ENCODE results near the gene TENM4. TPM values are rescaled to one million over a fixed set of nuclear protein-coding genes. Genes with fewer than 3 reads are reported as not detected.

TENM4 gene
- total and polyA plus RNA-seq, 2 of the 13 experiments (the other 11 are each of a cell fraction or from before 2014, with no cell fraction given): not detected

GRCh38 chr11:78652843-78653239 lies 788.0 kb downstream of the TENM4 start:
- H2AFZ ChIP-seq (ENCODE audit: low read length): no peak overlapping the region
- 3% methylated on average over 3 of the region's 5 CpGs for WGBS (ENCODE audit: low lambda C conversion rate)
- no peak for ATAC-seq
- no peaks in the 10 kb centered on the region for H3K79me2 ChIP-seq (ENCODE audit: insufficient read depth, low read length)
- ChIA-PET CTCF (ENCODE audit: low intra/inter-chr PET ratio, low total read pairs) (no interaction called here), POLR2A (no interaction called here)
- intact Hi-C loops (cut with micrococcal nuclease; ENCODE audit: unreplicated experiment) (no loop called here), in situ Hi-C loops (cut with HindIII; ENCODE audit: extremely low pct_ligation_motif_present, low pct_unique_long_range_greater_than_20kb) (no loop called here)
- BruUV-seq (replicated peaks): no TSS peak
- TF ChIP-seq NONO (IDR thresholded peaks at IDR 0.05): no peak
- TF ChIP-seq NONO (CRISPR knock-in tag; conservative IDR thresholded peaks at IDR 0.05): no peak
- no peak for TF ChIP-seq ZNF580 (CRISPR knock-in tag; IDR thresholded peaks at IDR 0.05; ENCODE audit: borderline replicate concordance, low read depth)
- TF ChIP-seq SMC3 (IDR thresholded peaks at IDR 0.05; ENCODE audit: low read length): no peak
- no peak for TF ChIP-seq SP140L (CRISPR knock-in tag; IDR thresholded peaks at IDR 0.05; ENCODE audit: borderline replicate concordance)
- TF ChIP-seq PHF21A (CRISPR knock-in tag; IDR thresholded peaks at IDR 0.05): no peak
- no peak for TF ChIP-seq ZNF761 (CRISPR knock-in tag; conservative IDR thresholded peaks at IDR 0.05)
- no peak for TF ChIP-seq ZNF12 (CRISPR knock-in tag; IDR thresholded peaks at IDR 0.05)
- TF ChIP-seq ZNF639 (CRISPR knock-in tag; conservative IDR thresholded peaks at IDR 0.05): no peak
- no peak for TF ChIP-seq MYNN (CRISPR knock-in tag; IDR thresholded peaks at IDR 0.05; ENCODE audit: low read depth)
- no peak for TF ChIP-seq ZNF282 (IDR thresholded peaks at IDR 0.05; ENCODE audit: partially characterized antibody)
- TF ChIP-seq IKZF4 (CRISPR knock-in tag; IDR thresholded peaks at IDR 0.05; ENCODE audit: borderline replicate concordance, low read depth, not compliant biosample characterization): no peak
- no peak overlapping the region for H3K4me2 ChIP-seq (ENCODE audit: low read depth, low read length)
- DNase-seq (ENCODE audit: low spot score): no peak
- H3K36me3 ChIP-seq (replicated peaks in 1 of 2; ENCODE audit: control insufficient read depth in 1 of 2, insufficient read depth in 2 of 2, low read length in 2 of 2): no peaks in the 10 kb centered on the region
- no peak overlapping the region for H3K27ac ChIP-seq (ENCODE audit: extremely low read length, insufficient read depth, low read length)
- H3K27me3 ChIP-seq (ENCODE audit: control insufficient read depth in 1 of 2, insufficient read depth in 2 of 2, low read length in 2 of 2): peaks cover 2 to 9% of the 10 kb centered on the region in 2 experiments; a peak in 2 of 5 replicates
- no peaks in the 10 kb centered on the region for H3K4me1 ChIP-seq (ENCODE audit: insufficient read depth, low read length)
- H3K9ac ChIP-seq (ENCODE audit: insufficient read depth, low read depth, low read length): no peak overlapping the region
- no peak overlapping the region for H3K4me3 ChIP-seq (replicated peaks in 1 of 3; ENCODE audit: insufficient read depth in 1 of 3, low read depth in 2 of 3, low read length in 3 of 3)
- no peaks in the 10 kb centered on the region for H3K9me3 ChIP-seq (ENCODE audit: low read length)
- no peak for FAIRE-seq
- H4K20me1 ChIP-seq (ENCODE audit: insufficient read depth, low read length): no peaks in the 10 kb centered on the region

All from HepG2 (cell line).